Esophagus muscularis mucosa (tissue), 4 donors: ENCODE results near the gene RAB15.

Experiments used
- EP300 ChIP-seq: sonication (generic); formaldehyde crosslinking; IDR thresholded peaks from one replicate; pipeline ENCODE4 v1.6.1; 2017; ENCODE audit warnings: antibody characterized with exemption
- POLR2AphosphoS5 ChIP-seq, 2 donors: sonication (generic); formaldehyde crosslinking; IDR thresholded peaks; one replicate each; pipeline ENCODE4 v1.6.1; 2017; ENCODE audit warnings: antibody characterized with exemption in 2 of 2
- TF ChIP-seq, protein P1 (sequence below), 3 experiments: fragments of 200-600 bp in 2 of 3; fragments of 450-650 bp in 1 of 3; sonication (generic) in 2 of 3; IDR thresholded peaks; one replicate each; pipeline ENCODE4 v1.5.1; 2017 to 2019; ENCODE audit warnings: antibody characterized with exemption in 3 of 3, mild to moderate bottlenecking in 2 of 3, moderate library complexity in 1 of 3

DNA sequence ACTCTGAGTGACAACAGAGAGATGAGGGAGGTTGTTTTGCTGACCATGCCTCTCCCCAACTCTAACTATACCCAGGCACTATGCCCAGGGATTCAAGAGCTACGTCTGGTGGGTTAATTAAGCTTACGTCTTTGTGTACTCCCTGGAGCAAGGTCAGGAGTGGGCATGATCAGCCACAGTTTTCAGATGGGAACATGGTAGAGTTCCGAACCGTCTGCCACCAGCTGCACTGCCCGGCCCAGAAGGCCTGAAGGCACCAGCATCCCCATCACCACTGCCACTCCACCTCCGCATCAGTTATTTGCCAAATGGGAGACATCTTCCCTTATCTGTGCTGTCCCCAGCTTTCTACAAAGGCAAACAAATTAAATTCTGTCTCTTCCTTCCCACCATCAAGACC is 18.5 kb downstream of the RAB15 start:
- TF ChIP-seq POLR2AphosphoS5 (IDR thresholded peaks at IDR 0.05) (no peak), EP300 (no peak)
- TF ChIP-seq, protein P1, sequence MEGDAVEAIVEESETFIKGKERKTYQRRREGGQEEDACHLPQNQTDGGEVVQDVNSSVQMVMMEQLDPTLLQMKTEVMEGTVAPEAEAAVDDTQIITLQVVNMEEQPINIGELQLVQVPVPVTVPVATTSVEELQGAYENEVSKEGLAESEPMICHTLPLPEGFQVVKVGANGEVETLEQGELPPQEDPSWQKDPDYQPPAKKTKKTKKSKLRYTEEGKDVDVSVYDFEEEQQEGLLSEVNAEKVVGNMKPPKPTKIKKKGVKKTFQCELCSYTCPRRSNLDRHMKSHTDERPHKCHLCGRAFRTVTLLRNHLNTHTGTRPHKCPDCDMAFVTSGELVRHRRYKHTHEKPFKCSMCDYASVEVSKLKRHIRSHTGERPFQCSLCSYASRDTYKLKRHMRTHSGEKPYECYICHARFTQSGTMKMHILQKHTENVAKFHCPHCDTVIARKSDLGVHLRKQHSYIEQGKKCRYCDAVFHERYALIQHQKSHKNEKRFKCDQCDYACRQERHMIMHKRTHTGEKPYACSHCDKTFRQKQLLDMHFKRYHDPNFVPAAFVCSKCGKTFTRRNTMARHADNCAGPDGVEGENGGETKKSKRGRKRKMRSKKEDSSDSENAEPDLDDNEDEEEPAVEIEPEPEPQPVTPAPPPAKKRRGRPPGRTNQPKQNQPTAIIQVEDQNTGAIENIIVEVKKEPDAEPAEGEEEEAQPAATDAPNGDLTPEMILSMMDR (IDR thresholded peaks at IDR 0.05) = no peak
